B cell (primary cell): ENCODE results near the gene C1QTNF6. TPM values are rescaled to one million over a fixed set of nuclear protein-coding genes. Genes with fewer than 3 reads are reported as not detected.

ENCODE experiments used
- ATAC-seq: fragments of 200-7000 bp; cut with Tn5 transposase; one replicate; pipeline ENCODE4 v1.10.0; 2021; ENCODE audit warnings: low read depth, mild to moderate bottlenecking, moderate number of reproducible peaks, moderate library complexity
- CTCF ChIA-PET: fragments of 350-600 bp; sonication (Branson Sonifier 250); formaldehyde crosslinking; loops from one replicate; lab custom pipeline; 2021; ENCODE audit warnings: antibody characterized with exemption, inconsistent platforms; lab: Charles Lee
- POLR2A ChIA-PET: fragments of 350-600 bp; sonication (Branson Sonifier 250); formaldehyde crosslinking; loops from one replicate; lab custom pipeline; 2021; ENCODE audit warnings: antibody characterized with exemption; lab: Charles Lee
- DNase-seq: peaks from one replicate; pipeline ENCODE4 v3.0.0; 2013
- H2AFZ ChIP-seq: 2 replicates; pipeline ENCODE4 v1.6.1; 2012; ENCODE audit warnings: mild to moderate bottlenecking, low read depth, low read length; ENCODE audit not compliant: insufficient read depth, poor library complexity, severe bottlenecking
- H3K27ac ChIP-seq, 2 donors: 1 replicate in 1 of 2; 2 replicates in 1 of 2; pipeline ENCODE4 v1.5.1; 2012 to 2013; ENCODE audit warnings: low read length in 2 of 2, mild to moderate bottlenecking in 2 of 2, moderate library complexity in 1 of 2
- H3K27me3 ChIP-seq, 4 experiments: fragments of 200-600 bp in 1 of 4; sonication (generic) in 1 of 4; replicated peaks in 1 of 4; 1 replicate in 2 of 4; 2 replicates in 2 of 4; pipeline versions ENCODE4 v1.6.1 to v1.7.0; 2013 to 2016; ENCODE audit warnings: low read length in 3 of 4, mild to moderate bottlenecking in 2 of 4, mixed read lengths in 1 of 4, moderate library complexity in 1 of 4; ENCODE audit not compliant: insufficient read depth in 4 of 4, control insufficient read depth in 3 of 4; ENCODE audit errors: control extremely low read depth in 1 of 4
- H3K36me3 ChIP-seq, 2 experiments: replicated peaks in 1 of 2; 1 replicate in 1 of 2; 2 replicates in 1 of 2; pipeline versions ENCODE4 v1.6.1 to v1.7.1; 2013; ENCODE audit warnings: low read length in 1 of 2; ENCODE audit not compliant: insufficient read depth in 2 of 2, control insufficient read depth in 1 of 2; ENCODE audit errors: control extremely low read depth in 1 of 2, extremely low read depth in 1 of 2
- H3K4me1 ChIP-seq, 2 donors: fragments of 200-600 bp in 1 of 2; sonication (generic) in 1 of 2; 1 replicate in 1 of 2; 2 replicates in 1 of 2; pipeline versions ENCODE4 v1.5.1 to v1.6.1; 2013 to 2017; ENCODE audit warnings: low read length in 2 of 2; ENCODE audit not compliant: control insufficient read depth in 2 of 2, insufficient read depth in 2 of 2
- H3K4me2 ChIP-seq: replicated peaks from 2 replicates; pipeline ENCODE3; 2012; ENCODE audit warnings: mild to moderate bottlenecking, low read depth, low read length; ENCODE audit not compliant: poor library complexity, severe bottlenecking
- H3K4me3 ChIP-seq, 5 experiments: fragments of 200-600 bp in 1 of 5; sonication (generic) in 1 of 5; 1 replicate in 3 of 5; 2 replicates in 2 of 5; pipeline versions ENCODE4 v1.5.1 to v1.7.0; 2011 to 2016; ENCODE audit warnings: low read length in 4 of 5, mild to moderate bottlenecking in 4 of 5, low read depth in 2 of 5, control low read depth in 1 of 5, moderate library complexity in 1 of 5; ENCODE audit not compliant: insufficient read depth in 1 of 5; ENCODE audit errors: control extremely low read depth in 1 of 5, extremely low read depth in 1 of 5
- H3K79me2 ChIP-seq: fragments of 200-600 bp; sonication (generic); one replicate; pipeline ENCODE4 v1.6.0; 2016; ENCODE audit warnings: low read length; ENCODE audit not compliant: control insufficient read depth, insufficient read depth
- H3K9ac ChIP-seq: fragments of 200-600 bp; sonication (generic); 2 replicates; pipeline ENCODE4 v1.6.1; 2017; ENCODE audit warnings: mild to moderate bottlenecking, low read length, moderate library complexity
- H3K9me3 ChIP-seq, 3 donors: one replicate each; pipeline versions ENCODE4 v1.6.1 to v1.7.1; 2013; ENCODE audit warnings: low read length in 2 of 3; ENCODE audit not compliant: control insufficient read depth in 2 of 3, insufficient read depth in 1 of 3; ENCODE audit errors: control extremely low read depth in 1 of 3
- H4K20me1 ChIP-seq: 2 replicates; pipeline ENCODE4 v1.6.0; 2012; ENCODE audit warnings: mild to moderate bottlenecking, low read length; ENCODE audit not compliant: insufficient read depth, control insufficient read depth, poor library complexity, severe bottlenecking
- H3K27ac Mint-ChIP-seq: one replicate; pipeline ENCODE4 v1.8.0; 2021; ENCODE audit warnings: mixed read lengths
- H3K27me3 Mint-ChIP-seq: one replicate; pipeline ENCODE4 v1.8.0; 2021; ENCODE audit warnings: mixed read lengths
- H3K4me1 Mint-ChIP-seq: one replicate; pipeline ENCODE4 v1.8.0; 2021; ENCODE audit warnings: mixed read lengths
- H3K4me3 Mint-ChIP-seq: one replicate; pipeline ENCODE4 v1.8.0; 2021; ENCODE audit warnings: mixed read lengths
- H3K9me3 Mint-ChIP-seq: one replicate; pipeline ENCODE4 v1.8.0; 2022; ENCODE audit warnings: mixed read lengths; ENCODE audit not compliant: insufficient read depth
- CTCF ChIP-seq: fragments of 200-600 bp; IDR thresholded peaks from one replicate; pipeline ENCODE4 v1.8.0; 2022; ENCODE audit warnings: antibody characterized with exemption, mild to moderate bottlenecking
- EZH2 ChIP-seq: IDR thresholded peaks from 2 replicates; pipeline ENCODE4 v1.6.1; 2012; ENCODE audit warnings: borderline replicate concordance, low read depth, mild to moderate bottlenecking, moderate library complexity, low read length; ENCODE audit not compliant: insufficient read depth, poor library complexity, severe bottlenecking
- WGBS: methylation state at CpG from one replicate; pipeline ENCODE4 v1.1.5; 2013; ENCODE audit warnings: missing lambda C conversion rate; ENCODE audit not compliant: insufficient coverage; 5-methylcytosine and 5-hydroxymethylcytosine counted together
- intact Hi-C: fragments of 100-400 bp; cut with micrococcal nuclease; formaldehyde crosslinking; loops from one replicate; pipeline ENCODE4 v1.10.0; 2022
- polyA plus RNA-seq: library from polyadenylated mRNA; depleted of rRNA; stranded (reverse); fragments of >200 nt; gene quantifications from 2 replicates; pipeline ENCODE4 v1.2.3, GENCODE V29; 2012
- total RNA-seq, 2 donors: library from RNA; stranded (reverse); fragments of 120-200 nt in 1 of 2; gene quantifications; 1 replicate in 1 of 2; 2 replicates in 1 of 2; pipeline versions ENCODE4 v1.2.3 to v1.2.4, GENCODE V29; 2013 to 2022

C1QTNF6 gene
- total and polyA plus RNA-seq, 2 donors (not counting 1 experiment from before 2014, with no cell fraction given): 18.5 to 33.9 TPM

- ChIA-PET CTCF (interaction anchor here (0.8 to 1.2 kb wide), 3 partner anchors 10 to 17 kb away, joined by 4 to 5 read pairs (median 4); no protein-coding TSS in a partner anchor), POLR2A (interaction anchor here (1.2 kb wide), 1 partner anchor 25 kb away, joined by 3 read pairs; no protein-coding TSS in a partner anchor)
- ATAC-seq (no peak), DNase-seq (no peak)
- peaks cover 3% of the 10 kb centered on the region for H3K9me3 Mint-ChIP-seq
- H3K4me1 Mint-ChIP-seq: peaks cover 22% of the 10 kb centered on the region
- Histone ChIP-seq H3K27me3 (no peaks in the 10 kb centered on the region), H3K4me2 (no peak overlapping the region), H4K20me1 (no peaks in the 10 kb centered on the region), H3K9me3 (no peaks in the 10 kb centered on the region), H3K4me3 (no peak overlapping the region), H3K4me1 (peaks cover 0 to 20% of the 10 kb centered on the region in 2 donors), H3K36me3 (no peaks in the 10 kb centered on the region), H3K79me2 (no peaks in the 10 kb centered on the region), H3K27ac (no peak overlapping the region), H3K9ac (no peak overlapping the region), H2AFZ (no peak overlapping the region)
- no peak for TF ChIP-seq CTCF
- TF ChIP-seq EZH2: no peak
- WGBS: 83% methylated on average over 15 of the region's 16 CpGs
- no peak overlapping the region for H3K27ac Mint-ChIP-seq
- intact Hi-C loops: no loop called here
- H3K4me3 Mint-ChIP-seq: no peak overlapping the region
- H3K27me3 Mint-ChIP-seq: no peaks in the 10 kb centered on the region
Observed at GRCh38 chr22:37146507-37147180, 41.4 kb downstream of the C1QTNF6 start.

GRCh38 chr22:37146051-37146385 is 42.0 kb downstream of the C1QTNF6 start:
- no peak overlapping the region for H3K27ac ChIP-seq
- ATAC-seq: no peak
- DNase-seq: no peak
- TF ChIP-seq EZH2 (no peak), CTCF (no peak)
- no peaks in the 10 kb centered on the region for H3K36me3 ChIP-seq
- H3K79me2 ChIP-seq: no peaks in the 10 kb centered on the region
- Mint-ChIP-seq H3K27ac (peak overlapping the region; percentile 37), H3K4me3 (no peak overlapping the region), H3K9me3 (peaks cover 3% of the 10 kb centered on the region), H3K27me3 (no peaks in the 10 kb centered on the region), H3K4me1 (peaks cover 22% of the 10 kb centered on the region)
- H3K9ac ChIP-seq: no peak overlapping the region
- no peaks in the 10 kb centered on the region for H3K9me3 ChIP-seq
- H4K20me1 ChIP-seq: no peaks in the 10 kb centered on the region
- no peaks in the 10 kb centered on the region for H3K27me3 ChIP-seq
- no peak overlapping the region for H2AFZ ChIP-seq
- peaks cover 0 to 20% of the 10 kb centered on the region in 2 donors for H3K4me1 ChIP-seq
- H3K4me2 ChIP-seq: no peak overlapping the region
- ChIA-PET POLR2A (no interaction called here), CTCF (no interaction called here)
- no peak overlapping the region for H3K4me3 ChIP-seq
- intact Hi-C loops: no loop called here
- WGBS: 74% methylated on average over 6 of the region's 6 CpGs
